ENCODE data around the gene MAPK10. TPM values are rescaled to one million over a fixed set of nuclear protein-coding genes. Genes with fewer than 3 reads are reported as not detected.

MAPK10 gene
- total RNA-seq, 1 donor from 2014 or later: 123 TPM

- Histone ChIP-seq H3K36me3 (no peaks in the 10 kb centered on the region), H3K27me3 (no peaks in the 10 kb centered on the region), H3K27ac (no peak overlapping the region), H3K9me3 (no peaks in the 10 kb centered on the region), H3K4me3 (no peak overlapping the region), H3K4me1 (peaks cover 15% of the 10 kb centered on the region)
- no peak for TF ChIP-seq POLR2AphosphoS5 (IDR thresholded peaks at IDR 0.05; ENCODE audit: insufficient read depth in 1 of 2, low read depth in 1 of 2)
- TF ChIP-seq, protein P1, sequence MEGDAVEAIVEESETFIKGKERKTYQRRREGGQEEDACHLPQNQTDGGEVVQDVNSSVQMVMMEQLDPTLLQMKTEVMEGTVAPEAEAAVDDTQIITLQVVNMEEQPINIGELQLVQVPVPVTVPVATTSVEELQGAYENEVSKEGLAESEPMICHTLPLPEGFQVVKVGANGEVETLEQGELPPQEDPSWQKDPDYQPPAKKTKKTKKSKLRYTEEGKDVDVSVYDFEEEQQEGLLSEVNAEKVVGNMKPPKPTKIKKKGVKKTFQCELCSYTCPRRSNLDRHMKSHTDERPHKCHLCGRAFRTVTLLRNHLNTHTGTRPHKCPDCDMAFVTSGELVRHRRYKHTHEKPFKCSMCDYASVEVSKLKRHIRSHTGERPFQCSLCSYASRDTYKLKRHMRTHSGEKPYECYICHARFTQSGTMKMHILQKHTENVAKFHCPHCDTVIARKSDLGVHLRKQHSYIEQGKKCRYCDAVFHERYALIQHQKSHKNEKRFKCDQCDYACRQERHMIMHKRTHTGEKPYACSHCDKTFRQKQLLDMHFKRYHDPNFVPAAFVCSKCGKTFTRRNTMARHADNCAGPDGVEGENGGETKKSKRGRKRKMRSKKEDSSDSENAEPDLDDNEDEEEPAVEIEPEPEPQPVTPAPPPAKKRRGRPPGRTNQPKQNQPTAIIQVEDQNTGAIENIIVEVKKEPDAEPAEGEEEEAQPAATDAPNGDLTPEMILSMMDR (IDR thresholded peaks at IDR 0.05): no peak
- no peak for TF ChIP-seq POLR2A (IDR thresholded peaks at IDR 0.05)
- intact Hi-C loops (cut with DNase I): no loop called here
- DNase-seq (ENCODE audit: extremely low spot score in 2 of 2): no peak
Observed at GRCh38 chr4:86358257-86358656, 1.6 kb downstream of the MAPK10 start.

- Histone ChIP-seq H3K27me3 (no peaks in the 10 kb centered on the region), H3K9me3 (no peaks in the 10 kb centered on the region), H3K36me3 (no peaks in the 10 kb centered on the region), H3K4me3 (no peak overlapping the region), H3K4me1 (peaks cover 15% of the 10 kb centered on the region), H3K27ac (no peak overlapping the region)
- TF ChIP-seq POLR2A (IDR thresholded peaks at IDR 0.05): no peak
- TF ChIP-seq POLR2AphosphoS5 (IDR thresholded peaks at IDR 0.05; ENCODE audit: insufficient read depth in 1 of 2, low read depth in 1 of 2): no peak
- TF ChIP-seq, protein P1 (IDR thresholded peaks at IDR 0.05): no peak
- DNase-seq (ENCODE audit: extremely low spot score in 2 of 2): no peak
- intact Hi-C loops (cut with DNase I): no loop called here
Observed at GRCh38 chr4:86357608-86358007, 2.2 kb downstream of the MAPK10 start.

DNA sequence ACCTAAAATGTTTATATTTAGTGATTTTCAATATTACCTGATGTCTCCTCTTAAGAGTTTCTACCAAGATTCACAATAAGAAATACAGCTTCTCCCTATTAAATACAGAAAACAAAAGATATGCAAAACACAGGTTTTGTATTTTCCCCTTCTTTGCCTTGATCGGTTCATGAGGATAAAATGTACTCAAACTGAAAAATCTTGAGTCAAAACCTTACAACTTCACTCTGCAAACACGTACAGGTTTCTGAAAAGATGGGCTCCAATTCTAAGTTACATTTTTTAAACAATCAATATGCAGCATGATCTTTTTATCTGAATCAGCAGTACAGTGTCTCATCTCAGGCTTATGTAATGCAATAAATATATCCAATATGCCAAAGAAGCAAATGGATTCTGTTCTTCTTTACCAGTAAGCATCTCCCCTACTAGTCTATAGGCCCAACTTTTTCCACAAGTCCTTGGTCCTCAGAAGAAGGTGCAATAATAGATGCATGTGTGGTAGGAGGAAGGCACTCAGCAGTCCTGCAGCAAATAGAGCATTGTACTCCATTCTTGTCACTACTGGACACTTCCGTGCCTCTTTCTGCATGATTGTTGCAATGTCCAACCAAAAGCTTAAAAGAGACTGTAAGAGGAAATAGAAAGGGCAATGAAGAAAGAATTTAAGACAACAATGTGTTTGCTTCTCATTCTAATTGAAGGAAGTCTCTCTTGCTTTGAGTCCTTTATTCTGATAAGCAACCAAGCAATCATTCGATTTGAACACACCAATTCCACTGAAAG lies 3.2 kb downstream of the MAPK10 start:
- intact Hi-C loops (cut with DNase I): no loop called here
- Histone ChIP-seq H3K4me1 (peaks cover 15% of the 10 kb centered on the region), H3K27me3 (no peaks in the 10 kb centered on the region), H3K4me3 (no peak overlapping the region), H3K36me3 (no peaks in the 10 kb centered on the region), H3K9me3 (no peaks in the 10 kb centered on the region), H3K27ac (no peak overlapping the region)
- DNase-seq (ENCODE audit: extremely low spot score in 2 of 2): no peak
- TF ChIP-seq, protein P1 (IDR thresholded peaks at IDR 0.05): no peak
- TF ChIP-seq POLR2A (IDR thresholded peaks at IDR 0.05) (no peak), POLR2AphosphoS5 (IDR thresholded peaks at IDR 0.05; ENCODE audit: insufficient read depth in 1 of 2, low read depth in 1 of 2) (no peak)

- H3K36me3 ChIP-seq: no peaks in the 10 kb centered on the region
- intact Hi-C loops (cut with DNase I): no loop called here
- no peak for TF ChIP-seq POLR2AphosphoS5 (IDR thresholded peaks at IDR 0.05; ENCODE audit: insufficient read depth in 1 of 2, low read depth in 1 of 2)
- TF ChIP-seq POLR2A (IDR thresholded peaks at IDR 0.05): no peak
- TF ChIP-seq, protein P1 (IDR thresholded peaks at IDR 0.05): no peak
- DNase-seq (ENCODE audit: extremely low spot score in 2 of 2): no peak
- H3K4me3 ChIP-seq: no peak overlapping the region
- H3K27me3 ChIP-seq: no peaks in the 10 kb centered on the region
- no peaks in the 10 kb centered on the region for H3K9me3 ChIP-seq
- no peak overlapping the region for H3K27ac ChIP-seq
- peaks cover 2% of the 10 kb centered on the region for H3K4me1 ChIP-seq
Observed at GRCh38 chr4:86354390-86354789, 5.5 kb downstream of the MAPK10 start.

GRCh38 chr4:86346320-86346719 lies 13.5 kb downstream of the MAPK10 start:
- H3K4me3 ChIP-seq: no peak overlapping the region
- H3K4me1 ChIP-seq: no peaks in the 10 kb centered on the region
- H3K9me3 ChIP-seq: no peaks in the 10 kb centered on the region
- intact Hi-C loops (cut with DNase I): no loop called here
- TF ChIP-seq, protein P1 (IDR thresholded peaks at IDR 0.05): no peak
- no peaks in the 10 kb centered on the region for H3K36me3 ChIP-seq
- H3K27ac ChIP-seq: no peak overlapping the region
- H3K27me3 ChIP-seq: no peaks in the 10 kb centered on the region
- DNase-seq (ENCODE audit: extremely low spot score in 2 of 2): no peak
